H9 (cell line): ENCODE measurements around the gene EFCAB14. TPM values are rescaled to one million over a fixed set of nuclear protein-coding genes. Genes with fewer than 3 reads are reported as not detected.

Experiments
- DNase-seq: peaks from one replicate; pipeline ENCODE4 v3.0.0-alpha.2; 2017
- H2AFZ ChIP-seq: one replicate; pipeline ENCODE4 v1.6.1; 2013; ENCODE audit warnings: mild to moderate bottlenecking, low read length, control low read depth, moderate library complexity
- H2AK5ac ChIP-seq: 2 replicates; pipeline ENCODE4 v1.6.1; 2013; ENCODE audit warnings: low read length, control low read depth, mixed read lengths; ENCODE audit not compliant: insufficient read length
- H2BK120ac ChIP-seq: one replicate; pipeline ENCODE4 v1.6.1; 2013; ENCODE audit warnings: low read depth, mild to moderate bottlenecking, low read length, control low read depth, inconsistent platforms; ENCODE audit not compliant: poor library complexity, severe bottlenecking
- H2BK12ac ChIP-seq: 2 replicates; pipeline ENCODE4 v1.6.1; 2013; ENCODE audit warnings: low read length, control low read depth, mixed read lengths, low read depth; ENCODE audit not compliant: insufficient read length
- H2BK15ac ChIP-seq: 2 replicates; pipeline ENCODE4 v1.6.1; 2013; ENCODE audit warnings: low read depth, low read length, control low read depth
- H2BK20ac ChIP-seq: one replicate; pipeline ENCODE4 v1.6.1; 2013; ENCODE audit warnings: low read depth, mild to moderate bottlenecking, low read length, control low read depth, inconsistent platforms; ENCODE audit not compliant: poor library complexity, severe bottlenecking
- H2BK5ac ChIP-seq: 2 replicates; pipeline ENCODE4 v1.6.1; 2013; ENCODE audit warnings: low read length, control low read depth, mixed read lengths; ENCODE audit not compliant: insufficient read length
- H3K14ac ChIP-seq: 2 replicates; pipeline ENCODE4 v1.6.1; 2013; ENCODE audit warnings: low read length, control low read depth; ENCODE audit not compliant: insufficient read depth
- H3K18ac ChIP-seq: 2 replicates; pipeline ENCODE4 v1.6.1; 2013; ENCODE audit warnings: low read depth, mild to moderate bottlenecking, mixed read lengths, low read length, control low read depth; ENCODE audit not compliant: insufficient read length
- H3K23ac ChIP-seq: 2 replicates; pipeline ENCODE4 v1.6.1; 2013; ENCODE audit warnings: low read length, control low read depth, mixed read lengths, low read depth; ENCODE audit not compliant: insufficient read length
- H3K23me2 ChIP-seq: 2 replicates; pipeline ENCODE4 v1.6.1; 2013; ENCODE audit warnings: low read depth, mild to moderate bottlenecking, mixed read lengths, low read length, control low read depth; ENCODE audit not compliant: insufficient read length, poor library complexity, severe bottlenecking
- H3K27ac ChIP-seq: 2 replicates; pipeline ENCODE4 v1.5.1; 2013; ENCODE audit warnings: low read length, control low read depth, mixed read lengths, low read depth; ENCODE audit not compliant: insufficient read length
- H3K27me3 ChIP-seq: 2 replicates; pipeline ENCODE4 v1.6.1; 2013; ENCODE audit warnings: low read length, control low read depth, inconsistent platforms; ENCODE audit not compliant: insufficient read depth
- H3K4ac ChIP-seq: 2 replicates; pipeline ENCODE4 v1.6.1; 2013; ENCODE audit warnings: low read depth, mild to moderate bottlenecking, control low read depth, inconsistent platforms, low read length, moderate library complexity
- H3K4me1 ChIP-seq: 2 replicates; pipeline ENCODE4 v1.6.1; 2013; ENCODE audit warnings: low read length, control low read depth, inconsistent platforms; ENCODE audit not compliant: insufficient read depth
- H3K4me2 ChIP-seq: 2 replicates; pipeline ENCODE4 v1.6.1; 2013; ENCODE audit warnings: low read length, control low read depth, mixed read lengths; ENCODE audit not compliant: insufficient read length, insufficient read depth
- H3K56ac ChIP-seq: 2 replicates; pipeline ENCODE4 v1.6.1; 2013; ENCODE audit warnings: low read depth, mild to moderate bottlenecking, mixed read lengths, low read length, control low read depth; ENCODE audit not compliant: insufficient read length
- H3K79me1 ChIP-seq: 2 replicates; pipeline ENCODE4 v1.6.1; 2013; ENCODE audit warnings: low read depth, mild to moderate bottlenecking, moderate library complexity, low read length, control low read depth, inconsistent platforms; ENCODE audit not compliant: insufficient read depth, poor library complexity, severe bottlenecking
- H3K79me2 ChIP-seq: 2 replicates; pipeline ENCODE4 v1.6.1; 2013; ENCODE audit warnings: low read length, control low read depth, inconsistent platforms; ENCODE audit not compliant: insufficient read depth
- H3K9ac ChIP-seq: 2 replicates; pipeline ENCODE4 v1.6.1; 2013; ENCODE audit warnings: low read length, control low read depth, mixed read lengths; ENCODE audit not compliant: insufficient read length; ENCODE audit errors: extremely low read depth
- H3K9me3 ChIP-seq: one replicate; pipeline ENCODE4 v1.6.1; 2013; ENCODE audit warnings: low read depth, low read length, inconsistent platforms; ENCODE audit not compliant: control insufficient read depth
- H3T11ph ChIP-seq: one replicate; pipeline ENCODE4 v1.6.1; 2013; ENCODE audit warnings: mild to moderate bottlenecking, low read length, control low read depth, inconsistent platforms
- H4K20me1 ChIP-seq: one replicate; pipeline ENCODE4 v1.6.1; 2013; ENCODE audit not compliant: control insufficient read depth, insufficient read length, insufficient read depth
- H4K5ac ChIP-seq: 2 replicates; pipeline ENCODE4 v1.6.1; 2013; ENCODE audit warnings: low read depth, mild to moderate bottlenecking, mixed read lengths, low read length, control low read depth; ENCODE audit not compliant: insufficient read length
- H4K8ac ChIP-seq: replicated peaks from 2 replicates; pipeline ENCODE4 v1.6.1; 2013; ENCODE audit warnings: low read length, control low read depth, mixed read lengths, low read depth; ENCODE audit not compliant: insufficient read length
- H4K91ac ChIP-seq: 2 replicates; pipeline ENCODE4 v1.6.1; 2013; ENCODE audit warnings: low read depth, mild to moderate bottlenecking, moderate library complexity, mixed read lengths, low read length, control low read depth; ENCODE audit not compliant: insufficient read length
- H3K27ac Mint-ChIP-seq, 3 experiments: 2 replicates in 2 of 3; 3 replicates in 1 of 3; pipeline ENCODE4 v1.8.0; 2020 to 2021; ENCODE audit warnings: mixed read lengths in 3 of 3, mild to moderate bottlenecking in 1 of 3, moderate library complexity in 1 of 3
- H3K27me3 Mint-ChIP-seq: 2 replicates; pipeline ENCODE4 v1.8.0; 2021; ENCODE audit warnings: low read depth, mild to moderate bottlenecking, moderate library complexity, mixed read lengths
- H3K36me3 Mint-ChIP-seq, 3 experiments: 2 replicates in 2 of 3; 3 replicates in 1 of 3; pipeline ENCODE4 v1.8.0; 2020 to 2021; ENCODE audit warnings: low read depth in 3 of 3, mixed read lengths in 3 of 3; ENCODE audit not compliant: insufficient read depth in 1 of 3
- H3K4me1 Mint-ChIP-seq, 2 experiments: 2 replicates each; pipeline ENCODE4 v1.8.0; 2020; ENCODE audit warnings: mixed read lengths in 2 of 2
- H3K4me3 Mint-ChIP-seq, 2 experiments: 2 replicates in 1 of 2; 3 replicates in 1 of 2; pipeline ENCODE4 v1.8.0; 2020 to 2021; ENCODE audit warnings: mild to moderate bottlenecking in 2 of 2, mixed read lengths in 2 of 2, moderate library complexity in 1 of 2
- H3K9me3 Mint-ChIP-seq, 2 experiments: 2 replicates in 1 of 2; 3 replicates in 1 of 2; pipeline ENCODE4 v1.8.0; 2020; ENCODE audit warnings: mild to moderate bottlenecking in 2 of 2, mixed read lengths in 2 of 2, moderate library complexity in 1 of 2
- CTCF ChIP-seq: fragments of 200-600 bp; sonication (generic); conservative IDR thresholded peaks from 3 replicates; pipeline ENCODE4 v1.8.0; 2021; ENCODE audit warnings: antibody characterized with exemption, mild to moderate bottlenecking
- WGBS: extraction: QIAGEN DNeasy Blood & Tissue Kit; methylation state at CpG from one replicate; pipeline ENCODE4 v1.1.7; 2013; ENCODE audit warnings: missing lambda C conversion rate, low lambda C conversion rate, mixed read lengths; ENCODE audit not compliant: insufficient read length; ENCODE audit errors: extremely low coverage; 5-methylcytosine and 5-hydroxymethylcytosine counted together
- total RNA-seq: library from RNA; stranded (reverse); gene quantifications from 2 replicates; pipeline ENCODE4 v1.2.1, GENCODE V29; 2021

The EFCAB14 gene
- total RNA-seq, 1 experiment from 2014 or later = 42.2 TPM

- no peak overlapping the region for H4K5ac ChIP-seq
- H3K9me3 Mint-ChIP-seq = 0 out of 5 replicates have a peak, but pooled peaks cover 0 to 3% of the 10 kb centered on the region in 2 experiments
- H4K20me1 ChIP-seq = no peaks in the 10 kb centered on the region
Measured at GRCh38 chr1:46753985-46754384, 35.1 kb upstream of the EFCAB14 start.

More at GRCh38 chr1:46753985-46754384, 35.1 kb upstream of the EFCAB14 start:
- no peak overlapping the region for H2AFZ ChIP-seq
- peaks cover 9% of the 10 kb centered on the region; the same call in 1 of the 2 replicates for H3K4me1 ChIP-seq
- no peaks in the 10 kb centered on the region for H3K27me3 ChIP-seq
- DNase-seq = no peak
- no peak overlapping the region for H3K4ac ChIP-seq
- no peak overlapping the region for H3K4me2 ChIP-seq
- H4K91ac ChIP-seq = no peak overlapping the region
- no peak overlapping the region for H2BK15ac ChIP-seq
- H3K9me3 ChIP-seq = no peaks in the 10 kb centered on the region
- peaks cover 30 to 36% of the 10 kb centered on the region in 2 experiments for H3K4me1 Mint-ChIP-seq
- H3K4me3 Mint-ChIP-seq = no peak overlapping the region
- no peaks in the 10 kb centered on the region for H3K79me2 ChIP-seq
- no peak overlapping the region for H3K14ac ChIP-seq
- peaks cover 9% of the 10 kb centered on the region for H3K27me3 Mint-ChIP-seq
- no peak overlapping the region for H2BK20ac ChIP-seq
- H3K18ac ChIP-seq = no peak overlapping the region
- H2BK120ac ChIP-seq = no peak overlapping the region
- no peak for TF ChIP-seq CTCF
- no peaks in the 10 kb centered on the region for H3K79me1 ChIP-seq
- H3K56ac ChIP-seq = no peak overlapping the region
- no peak overlapping the region for H3K9ac ChIP-seq
- no peak overlapping the region for H3K27ac ChIP-seq
- no peak overlapping the region for H3T11ph ChIP-seq
- no peaks in the 10 kb centered on the region for H3K23me2 ChIP-seq
- H2BK12ac ChIP-seq = no peak overlapping the region
- H3K27ac Mint-ChIP-seq = no peak overlapping the region
- H2AK5ac ChIP-seq = no peak overlapping the region
- H3K23ac ChIP-seq = no peak overlapping the region
- H3K36me3 Mint-ChIP-seq = no peaks in the 10 kb centered on the region
- no CpG with 5 or more reads among the region's 1 CpG for WGBS
- H2BK5ac ChIP-seq = no peak overlapping the region
- no peak overlapping the region for H4K8ac ChIP-seq
